ENCODE data around the gene PSAP. TPM values are rescaled to one million over a fixed set of nuclear protein-coding genes. Genes with fewer than 3 reads are reported as not detected.
A peak's percentile ranks its signal among the peaks of the same experiment; 100 is the strongest.

Gene PSAP
- polyA plus RNA-seq, 1 experiment, result 1,979 TPM

GRCh38 chr10:71865561-71866041, 14.6 kb upstream of the PSAP start:
- no peaks in the 10 kb centered on the region for H3K36me3 ChIP-seq (ENCODE audit: control insufficient read depth, insufficient read depth, low read length)
- ChIA-PET CTCF (interaction anchor here (0.6 to 1.0 kb wide), 3 partner anchors 27 to 53 kb away, joined by 3 to 5 read pairs (median 3); no protein-coding TSS in a partner anchor), POLR2A (interaction anchor here (0.7 kb wide), 1 partner anchor 350 kb away, joined by 4 read pairs; the partner anchor contains the start of genes ANAPC16 and ASCC1)
- TF ChIP-seq, protein P1, sequence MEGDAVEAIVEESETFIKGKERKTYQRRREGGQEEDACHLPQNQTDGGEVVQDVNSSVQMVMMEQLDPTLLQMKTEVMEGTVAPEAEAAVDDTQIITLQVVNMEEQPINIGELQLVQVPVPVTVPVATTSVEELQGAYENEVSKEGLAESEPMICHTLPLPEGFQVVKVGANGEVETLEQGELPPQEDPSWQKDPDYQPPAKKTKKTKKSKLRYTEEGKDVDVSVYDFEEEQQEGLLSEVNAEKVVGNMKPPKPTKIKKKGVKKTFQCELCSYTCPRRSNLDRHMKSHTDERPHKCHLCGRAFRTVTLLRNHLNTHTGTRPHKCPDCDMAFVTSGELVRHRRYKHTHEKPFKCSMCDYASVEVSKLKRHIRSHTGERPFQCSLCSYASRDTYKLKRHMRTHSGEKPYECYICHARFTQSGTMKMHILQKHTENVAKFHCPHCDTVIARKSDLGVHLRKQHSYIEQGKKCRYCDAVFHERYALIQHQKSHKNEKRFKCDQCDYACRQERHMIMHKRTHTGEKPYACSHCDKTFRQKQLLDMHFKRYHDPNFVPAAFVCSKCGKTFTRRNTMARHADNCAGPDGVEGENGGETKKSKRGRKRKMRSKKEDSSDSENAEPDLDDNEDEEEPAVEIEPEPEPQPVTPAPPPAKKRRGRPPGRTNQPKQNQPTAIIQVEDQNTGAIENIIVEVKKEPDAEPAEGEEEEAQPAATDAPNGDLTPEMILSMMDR (IDR thresholded peaks at IDR 0.05; ENCODE audit: insufficient read depth, low read depth, low read length), result no peak
- no peak overlapping the region for H3K4me3 ChIP-seq (ENCODE audit: low read depth, low read length)
- H3K27me3 ChIP-seq (ENCODE audit: control insufficient read depth, insufficient read depth, low read length), result no peaks in the 10 kb centered on the region; the same call in 1 of the 2 replicates
- DNase-seq (ENCODE audit: low read depth), result no peak

DNA sequence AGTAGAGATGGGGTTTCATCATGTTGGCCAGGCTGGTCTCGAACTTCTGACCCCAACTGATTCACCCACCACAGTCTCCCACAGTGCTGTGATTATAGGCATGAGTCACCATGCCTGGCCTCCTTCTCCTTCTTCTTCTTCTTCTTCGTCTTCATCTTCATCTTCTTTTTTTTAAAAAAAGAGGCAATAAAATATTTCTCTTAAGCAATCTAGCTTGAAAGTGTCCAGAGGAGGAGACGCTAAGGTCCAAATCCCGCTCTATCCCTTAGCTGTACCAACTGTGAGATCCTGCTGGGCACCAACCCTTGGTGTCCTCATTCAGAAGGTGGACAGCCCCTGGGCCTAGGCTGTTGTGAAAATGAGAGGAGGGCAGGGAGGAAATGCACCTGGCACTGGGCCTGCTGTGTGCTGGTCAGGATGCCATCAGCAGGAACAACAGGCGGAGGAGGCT, 13.9 kb upstream of the PSAP start:
- no peak overlapping the region for H3K4me3 ChIP-seq (ENCODE audit: low read depth, low read length)
- ChIA-PET POLR2A (interaction anchor here (0.7 kb wide), 1 partner anchor 351 kb away, joined by 4 read pairs; the partner anchor contains the start of genes ANAPC16 and ASCC1), CTCF (interaction anchor here (0.6 to 0.7 kb wide), 2 partner anchors 26 to 52 kb away, joined by 3 to 5 read pairs; no protein-coding TSS in a partner anchor)
- no peaks in the 10 kb centered on the region; the same call in 1 of the 2 replicates for H3K27me3 ChIP-seq (ENCODE audit: control insufficient read depth, insufficient read depth, low read length)
- H3K36me3 ChIP-seq (ENCODE audit: control insufficient read depth, insufficient read depth, low read length), result no peaks in the 10 kb centered on the region
- no peak for DNase-seq (ENCODE audit: low read depth)
- TF ChIP-seq, protein P1 (IDR thresholded peaks at IDR 0.05; ENCODE audit: insufficient read depth, low read depth, low read length), result no peak

- Histone ChIP-seq H3K27me3 (ENCODE audit: control insufficient read depth, insufficient read depth, low read length) (no peaks in the 10 kb centered on the region; the same call in 1 of the 2 replicates), H3K4me3 (ENCODE audit: low read depth, low read length) (no peak overlapping the region), H3K36me3 (ENCODE audit: control insufficient read depth, insufficient read depth, low read length) (no peaks in the 10 kb centered on the region)
- TF ChIP-seq, protein P1 (IDR thresholded peaks at IDR 0.05; ENCODE audit: insufficient read depth, low read depth, low read length), result no peak
- ChIA-PET POLR2A (interaction anchor here (0.6 kb wide), 1 partner anchor 117 kb away, joined by 4 read pairs; no protein-coding TSS in a partner anchor), CTCF (no interaction called here)
- DNase-seq (ENCODE audit: low read depth), result no peak
These were observed 12.2 kb upstream of the PSAP start for GRCh38 chr10:71863203-71863602.

GRCh38 chr10:71860243-71861029, 9.4 kb upstream of the PSAP start:
- CTCF ChIA-PET, result interaction anchor here (2.0 to 2.8 kb wide), 2 partner anchors 11 to 36 kb away, joined by 6 to 11 read pairs; no protein-coding TSS in a partner anchor
- H3K27me3 ChIP-seq (ENCODE audit: control insufficient read depth, insufficient read depth, low read length), result no peaks in the 10 kb centered on the region

More at GRCh38 chr10:71860243-71861029, 9.4 kb upstream of the PSAP start:
- POLR2A ChIA-PET, result interaction anchor here (1.1 kb wide), 1 partner anchor 9 kb away, joined by 10 read pairs; the partner anchor contains the start of gene PSAP
- Histone ChIP-seq H3K36me3 (ENCODE audit: control insufficient read depth, insufficient read depth, low read length) (no peaks in the 10 kb centered on the region), H3K4me3 (ENCODE audit: low read depth, low read length) (no peak overlapping the region)
- peak; percentile 100 for DNase-seq (ENCODE audit: low read depth)
- TF ChIP-seq, protein P1 (IDR thresholded peaks at IDR 0.05; ENCODE audit: insufficient read depth, low read depth, low read length), result no peak
